Measurements from ENCODE around the gene ST8SIA6. TPM values are rescaled to one million over a fixed set of nuclear protein-coding genes. Genes with fewer than 3 reads are reported as not detected.

ST8SIA6 gene
- total RNA-seq, 1 donor from 2014 or later, result not detected

DNA sequence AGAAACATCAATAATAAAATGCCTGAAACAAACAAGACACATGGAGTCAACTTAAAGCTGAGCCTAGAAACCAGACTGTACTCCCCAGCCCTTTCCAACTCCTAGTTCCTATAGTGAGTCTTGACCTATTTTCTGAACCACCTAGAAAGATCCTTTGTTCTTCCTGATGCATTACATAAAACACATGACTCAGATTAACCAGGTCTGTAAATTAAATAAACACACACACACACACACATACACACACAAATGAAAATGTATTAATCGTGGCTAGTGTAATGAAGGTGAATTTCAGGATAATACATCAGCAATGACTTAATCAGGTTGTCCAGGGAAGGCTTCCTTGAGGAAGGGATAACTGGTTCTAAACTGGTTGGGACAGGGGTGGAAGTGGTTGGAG lies 104.7 kb downstream of the ST8SIA6 start:
- no peak for DNase-seq
- H3K27ac Mint-ChIP-seq (ENCODE audit: unreplicated experiment), result no peak overlapping the region
- no peak overlapping the region for H3K4me3 Mint-ChIP-seq (ENCODE audit: unreplicated experiment)
- TF ChIP-seq, protein P1, sequence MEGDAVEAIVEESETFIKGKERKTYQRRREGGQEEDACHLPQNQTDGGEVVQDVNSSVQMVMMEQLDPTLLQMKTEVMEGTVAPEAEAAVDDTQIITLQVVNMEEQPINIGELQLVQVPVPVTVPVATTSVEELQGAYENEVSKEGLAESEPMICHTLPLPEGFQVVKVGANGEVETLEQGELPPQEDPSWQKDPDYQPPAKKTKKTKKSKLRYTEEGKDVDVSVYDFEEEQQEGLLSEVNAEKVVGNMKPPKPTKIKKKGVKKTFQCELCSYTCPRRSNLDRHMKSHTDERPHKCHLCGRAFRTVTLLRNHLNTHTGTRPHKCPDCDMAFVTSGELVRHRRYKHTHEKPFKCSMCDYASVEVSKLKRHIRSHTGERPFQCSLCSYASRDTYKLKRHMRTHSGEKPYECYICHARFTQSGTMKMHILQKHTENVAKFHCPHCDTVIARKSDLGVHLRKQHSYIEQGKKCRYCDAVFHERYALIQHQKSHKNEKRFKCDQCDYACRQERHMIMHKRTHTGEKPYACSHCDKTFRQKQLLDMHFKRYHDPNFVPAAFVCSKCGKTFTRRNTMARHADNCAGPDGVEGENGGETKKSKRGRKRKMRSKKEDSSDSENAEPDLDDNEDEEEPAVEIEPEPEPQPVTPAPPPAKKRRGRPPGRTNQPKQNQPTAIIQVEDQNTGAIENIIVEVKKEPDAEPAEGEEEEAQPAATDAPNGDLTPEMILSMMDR (IDR thresholded peaks at IDR 0.05; ENCODE audit: partially characterized antibody, unreplicated experiment), result no peak
- H3K27me3 Mint-ChIP-seq (ENCODE audit: unreplicated experiment), result peaks cover 2% of the 10 kb centered on the region
- H3K9me3 Mint-ChIP-seq (ENCODE audit: unreplicated experiment), result peaks cover 1% of the 10 kb centered on the region
- no peaks in the 10 kb centered on the region for H3K36me3 Mint-ChIP-seq (ENCODE audit: unreplicated experiment)
- H3K4me1 Mint-ChIP-seq (ENCODE audit: low read depth, unreplicated experiment), result no peaks in the 10 kb centered on the region

DNA sequence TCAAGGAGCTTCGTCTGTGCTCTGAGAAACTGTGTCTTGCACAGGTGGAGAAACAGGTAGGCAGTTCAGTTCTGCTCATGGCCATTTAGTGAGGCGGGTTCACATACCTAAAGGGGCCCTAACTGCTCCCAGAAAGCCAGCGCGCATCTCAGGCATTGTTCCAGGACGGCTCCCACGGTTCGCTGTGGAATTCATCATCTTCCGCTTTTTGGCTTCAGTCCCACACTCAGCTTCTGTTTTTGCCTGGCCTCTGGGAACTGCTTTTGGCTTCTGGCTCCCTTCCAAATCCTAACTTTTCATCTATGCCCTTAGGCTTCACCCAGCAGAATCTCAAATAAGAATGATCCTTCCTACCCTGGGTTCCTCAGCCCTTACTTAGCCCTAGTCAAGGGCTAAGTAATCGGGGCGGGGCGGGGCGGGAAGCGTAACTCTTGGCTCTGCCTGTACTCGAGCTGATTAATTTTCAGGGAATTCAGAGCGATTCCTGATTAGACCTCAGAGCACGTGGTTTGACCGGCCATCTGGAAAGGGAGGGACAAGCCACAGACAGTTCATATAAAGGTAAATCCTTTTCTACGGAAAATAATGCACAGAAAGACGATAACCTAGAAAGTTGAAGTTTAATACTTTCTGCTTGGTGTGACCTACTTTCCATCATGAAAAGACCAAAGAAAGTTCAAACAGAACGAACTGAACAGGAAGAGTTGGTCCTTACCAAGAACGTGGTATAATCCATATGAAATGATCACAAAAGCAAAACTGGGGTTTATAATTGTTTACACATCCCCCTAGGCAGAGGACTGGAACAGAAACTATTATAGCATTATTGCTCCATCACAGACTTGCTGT lies 105.7 kb downstream of the ST8SIA6 start:
- Mint-ChIP-seq H3K27ac (ENCODE audit: unreplicated experiment) (no peak overlapping the region), H3K36me3 (ENCODE audit: unreplicated experiment) (no peaks in the 10 kb centered on the region), H3K27me3 (ENCODE audit: unreplicated experiment) (peaks cover 2% of the 10 kb centered on the region), H3K9me3 (ENCODE audit: unreplicated experiment) (peaks cover 1% of the 10 kb centered on the region), H3K4me1 (ENCODE audit: low read depth, unreplicated experiment) (no peaks in the 10 kb centered on the region), H3K4me3 (ENCODE audit: unreplicated experiment) (no peak overlapping the region)
- TF ChIP-seq, protein P1 (IDR thresholded peaks at IDR 0.05; ENCODE audit: partially characterized antibody, unreplicated experiment), result no peak
- no peak for DNase-seq

DNA sequence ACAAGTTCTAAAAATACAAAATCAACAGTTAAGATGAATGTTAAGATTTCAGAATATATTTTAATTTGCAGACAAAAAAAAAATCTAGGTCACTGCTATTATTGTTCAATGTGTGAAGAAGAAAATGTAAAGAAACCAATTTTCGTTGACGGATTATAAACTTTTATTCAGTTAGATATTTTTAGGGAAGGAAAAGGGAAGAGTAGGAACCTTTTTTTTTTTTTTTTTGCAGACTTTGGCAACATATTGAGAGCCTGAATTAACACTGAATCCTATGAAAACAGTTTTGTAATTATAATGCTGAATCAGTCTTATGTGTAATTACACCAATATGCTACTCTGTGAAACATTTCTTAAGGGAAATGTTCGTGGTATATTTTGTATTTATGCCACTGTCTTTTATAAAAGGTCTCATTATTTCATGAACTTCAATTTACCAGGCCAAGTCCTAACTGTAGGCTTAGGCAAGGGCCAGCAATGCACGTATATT lies 106.3 kb downstream of the ST8SIA6 start:
- no peak for DNase-seq
- Mint-ChIP-seq H3K4me3 (ENCODE audit: unreplicated experiment) (no peak overlapping the region), H3K36me3 (ENCODE audit: unreplicated experiment) (no peaks in the 10 kb centered on the region), H3K9me3 (ENCODE audit: unreplicated experiment) (peaks cover 1% of the 10 kb centered on the region), H3K4me1 (ENCODE audit: low read depth, unreplicated experiment) (no peaks in the 10 kb centered on the region), H3K27me3 (ENCODE audit: unreplicated experiment) (peaks cover 3% of the 10 kb centered on the region), H3K27ac (ENCODE audit: unreplicated experiment) (no peak overlapping the region)
- TF ChIP-seq, protein P1 (IDR thresholded peaks at IDR 0.05; ENCODE audit: partially characterized antibody, unreplicated experiment), result no peak

GRCh38 chr10:17344206-17344605 lies 110.2 kb downstream of the ST8SIA6 start:
- peaks cover 4% of the 10 kb centered on the region for H3K9me3 Mint-ChIP-seq (ENCODE audit: unreplicated experiment)
- DNase-seq, result no peak
- peaks cover 1% of the 10 kb centered on the region for H3K27me3 Mint-ChIP-seq (ENCODE audit: unreplicated experiment)
- H3K4me1 Mint-ChIP-seq (ENCODE audit: low read depth, unreplicated experiment), result no peaks in the 10 kb centered on the region
- TF ChIP-seq, protein P1 (IDR thresholded peaks at IDR 0.05; ENCODE audit: partially characterized antibody, unreplicated experiment), result no peak
- H3K4me3 Mint-ChIP-seq (ENCODE audit: unreplicated experiment), result no peak overlapping the region
- H3K27ac Mint-ChIP-seq (ENCODE audit: unreplicated experiment), result no peak overlapping the region
- peaks cover 13% of the 10 kb centered on the region for H3K36me3 Mint-ChIP-seq (ENCODE audit: unreplicated experiment)

DNA sequence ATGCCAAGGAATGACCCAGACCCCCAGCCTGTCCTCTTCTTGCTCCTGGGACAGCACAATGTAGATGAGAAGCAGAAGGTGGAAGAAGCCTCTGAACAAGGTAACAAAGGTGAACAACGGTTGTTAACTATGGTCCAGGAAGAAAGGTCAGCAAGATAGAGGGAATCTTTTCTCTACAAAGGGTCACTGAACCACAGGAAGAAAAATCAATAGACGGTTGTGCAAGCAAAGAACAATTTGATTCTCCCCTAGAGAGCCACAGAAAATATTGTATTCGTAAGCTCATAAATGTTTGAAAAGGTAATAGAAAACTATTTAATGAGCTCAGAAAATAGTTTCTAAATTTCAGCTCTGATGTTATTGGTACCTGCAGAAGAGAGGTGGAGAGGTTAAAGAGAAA lies 111.3 kb downstream of the ST8SIA6 start:
- peaks cover 1% of the 10 kb centered on the region for H3K27me3 Mint-ChIP-seq (ENCODE audit: unreplicated experiment)
- TF ChIP-seq, protein P1 (IDR thresholded peaks at IDR 0.05; ENCODE audit: partially characterized antibody, unreplicated experiment), result no peak

More for the DNA sequence above, 111.3 kb downstream of the ST8SIA6 start:
- Mint-ChIP-seq H3K27ac (ENCODE audit: unreplicated experiment) (no peak overlapping the region), H3K9me3 (ENCODE audit: unreplicated experiment) (peaks cover 4% of the 10 kb centered on the region), H3K4me3 (ENCODE audit: unreplicated experiment) (no peak overlapping the region), H3K4me1 (ENCODE audit: low read depth, unreplicated experiment) (no peaks in the 10 kb centered on the region), H3K36me3 (ENCODE audit: unreplicated experiment) (peaks cover 13% of the 10 kb centered on the region)
- DNase-seq, result no peak

Data from glutamatergic neuron (in vitro differentiated cells).